Fibroblast of pulmonary artery (primary cell): ENCODE results near the gene COA8.

Experiments
- DNase-seq: peaks from one replicate; pipeline ENCODE4 v3.0.0-alpha.2; 2010; ENCODE audit warnings: low read depth
- H3K4me3 ChIP-seq: replicated peaks from 2 replicates; pipeline ENCODE4 v1.5.1; 2011; ENCODE audit warnings: low read depth, mild to moderate bottlenecking, control low read depth, low read length, moderate library complexity
- TF ChIP-seq, protein P1 (sequence below): IDR thresholded peaks from 2 replicates; pipeline ENCODE4 v1.5.1; 2011; ENCODE audit warnings: mild to moderate bottlenecking, control low read depth, low read length, inconsistent platforms; ENCODE audit errors: missing control alignments

Gene COA8

DNA sequence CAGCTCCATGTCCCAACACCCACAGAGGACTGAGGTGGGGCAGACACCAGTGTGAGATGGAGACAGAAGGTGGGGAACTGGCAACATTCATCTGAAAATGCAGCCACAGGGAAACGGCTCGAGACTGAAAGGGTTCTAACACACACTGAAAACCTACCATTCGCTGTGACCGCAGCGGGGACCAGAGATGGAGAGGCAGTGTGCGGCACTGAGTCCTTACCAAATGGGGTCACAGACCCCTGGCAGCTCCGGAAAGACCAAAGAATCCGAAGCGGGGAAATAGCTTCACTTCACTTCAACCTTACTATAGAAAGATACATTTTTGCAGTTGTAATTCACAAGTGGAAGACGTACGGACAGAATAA is 9.9 kb upstream of the COA8 start:
- TF ChIP-seq, protein P1, sequence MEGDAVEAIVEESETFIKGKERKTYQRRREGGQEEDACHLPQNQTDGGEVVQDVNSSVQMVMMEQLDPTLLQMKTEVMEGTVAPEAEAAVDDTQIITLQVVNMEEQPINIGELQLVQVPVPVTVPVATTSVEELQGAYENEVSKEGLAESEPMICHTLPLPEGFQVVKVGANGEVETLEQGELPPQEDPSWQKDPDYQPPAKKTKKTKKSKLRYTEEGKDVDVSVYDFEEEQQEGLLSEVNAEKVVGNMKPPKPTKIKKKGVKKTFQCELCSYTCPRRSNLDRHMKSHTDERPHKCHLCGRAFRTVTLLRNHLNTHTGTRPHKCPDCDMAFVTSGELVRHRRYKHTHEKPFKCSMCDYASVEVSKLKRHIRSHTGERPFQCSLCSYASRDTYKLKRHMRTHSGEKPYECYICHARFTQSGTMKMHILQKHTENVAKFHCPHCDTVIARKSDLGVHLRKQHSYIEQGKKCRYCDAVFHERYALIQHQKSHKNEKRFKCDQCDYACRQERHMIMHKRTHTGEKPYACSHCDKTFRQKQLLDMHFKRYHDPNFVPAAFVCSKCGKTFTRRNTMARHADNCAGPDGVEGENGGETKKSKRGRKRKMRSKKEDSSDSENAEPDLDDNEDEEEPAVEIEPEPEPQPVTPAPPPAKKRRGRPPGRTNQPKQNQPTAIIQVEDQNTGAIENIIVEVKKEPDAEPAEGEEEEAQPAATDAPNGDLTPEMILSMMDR, result no peak
- no peak for DNase-seq
- H3K4me3 ChIP-seq, result no peak overlapping the region

DNA sequence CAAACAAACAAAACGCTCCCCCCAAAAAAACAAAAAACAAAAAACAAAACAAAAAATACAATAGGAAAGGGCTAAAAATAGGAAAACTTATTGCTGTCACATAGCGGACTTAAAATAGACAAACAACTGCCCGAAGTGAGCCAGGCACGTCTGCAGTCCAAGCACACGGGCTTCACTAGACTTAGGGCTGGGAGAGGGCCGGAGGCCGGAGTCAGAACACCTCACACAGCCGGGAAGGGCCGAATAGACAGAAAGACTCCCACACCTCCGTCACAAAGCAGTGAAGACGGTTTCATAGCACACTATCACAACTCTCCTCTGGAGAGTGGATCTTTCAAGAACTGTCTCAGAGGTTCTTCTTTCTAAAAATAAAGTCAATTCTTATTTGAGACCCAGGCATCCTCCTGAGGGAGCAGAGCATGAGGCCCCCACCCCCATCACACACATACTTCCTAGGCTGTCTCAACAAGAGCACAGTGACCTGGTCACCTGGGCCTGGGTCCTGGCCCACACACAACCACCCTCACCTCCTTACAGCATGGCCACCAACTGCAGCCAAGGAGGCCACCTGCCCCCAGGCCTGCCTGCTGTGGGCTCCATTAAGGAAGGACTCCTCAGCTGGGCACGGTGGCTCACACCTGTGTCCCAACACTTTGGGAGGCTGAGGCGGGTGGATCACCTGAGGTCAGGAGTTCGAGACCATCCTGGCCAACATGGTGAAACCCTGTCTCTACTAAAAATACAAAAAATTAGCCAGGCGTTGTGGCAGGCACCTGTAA is 7.0 kb upstream of the COA8 start:
- TF ChIP-seq, protein P1, result no peak
- no peak overlapping the region for H3K4me3 ChIP-seq
- DNase-seq, result no peak

DNA sequence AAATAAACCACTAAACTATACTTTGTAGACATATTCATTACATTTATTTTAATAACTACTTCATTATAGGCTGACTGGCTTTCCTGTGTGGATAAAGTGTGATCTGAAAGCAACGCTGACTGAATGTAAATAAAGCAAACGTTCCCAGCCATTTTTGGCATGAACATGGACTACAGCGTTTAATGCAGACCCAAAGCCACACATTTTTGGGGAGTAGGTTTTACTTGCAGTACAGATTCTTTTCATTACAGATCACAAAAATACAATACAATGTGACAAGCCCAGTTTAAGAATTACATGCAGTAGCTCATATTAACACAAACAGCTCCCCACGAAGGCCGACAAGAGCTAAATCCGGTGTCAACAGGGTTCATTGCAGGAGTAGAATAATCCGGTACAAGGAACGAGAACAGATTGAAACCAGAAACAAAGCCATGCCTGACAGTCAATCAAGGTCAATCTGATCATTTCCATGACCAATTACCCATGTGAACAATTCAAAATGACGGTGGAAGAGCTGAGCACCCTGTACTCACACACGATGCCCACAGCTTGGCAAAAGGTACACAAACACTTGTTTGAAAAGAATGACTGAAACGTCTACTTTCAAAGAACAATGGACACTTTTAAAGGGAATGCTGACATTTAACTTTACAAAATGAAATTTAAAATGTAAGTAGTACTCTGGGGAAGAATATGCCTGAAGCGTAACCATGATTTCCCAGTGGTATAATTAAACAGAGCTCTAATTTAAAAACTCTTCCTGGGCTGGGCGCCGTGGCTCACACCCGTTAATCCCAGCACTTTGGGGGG is 5.6 kb upstream of the COA8 start:
- DNase-seq, result no peak
- no peak overlapping the region for H3K4me3 ChIP-seq

DNA sequence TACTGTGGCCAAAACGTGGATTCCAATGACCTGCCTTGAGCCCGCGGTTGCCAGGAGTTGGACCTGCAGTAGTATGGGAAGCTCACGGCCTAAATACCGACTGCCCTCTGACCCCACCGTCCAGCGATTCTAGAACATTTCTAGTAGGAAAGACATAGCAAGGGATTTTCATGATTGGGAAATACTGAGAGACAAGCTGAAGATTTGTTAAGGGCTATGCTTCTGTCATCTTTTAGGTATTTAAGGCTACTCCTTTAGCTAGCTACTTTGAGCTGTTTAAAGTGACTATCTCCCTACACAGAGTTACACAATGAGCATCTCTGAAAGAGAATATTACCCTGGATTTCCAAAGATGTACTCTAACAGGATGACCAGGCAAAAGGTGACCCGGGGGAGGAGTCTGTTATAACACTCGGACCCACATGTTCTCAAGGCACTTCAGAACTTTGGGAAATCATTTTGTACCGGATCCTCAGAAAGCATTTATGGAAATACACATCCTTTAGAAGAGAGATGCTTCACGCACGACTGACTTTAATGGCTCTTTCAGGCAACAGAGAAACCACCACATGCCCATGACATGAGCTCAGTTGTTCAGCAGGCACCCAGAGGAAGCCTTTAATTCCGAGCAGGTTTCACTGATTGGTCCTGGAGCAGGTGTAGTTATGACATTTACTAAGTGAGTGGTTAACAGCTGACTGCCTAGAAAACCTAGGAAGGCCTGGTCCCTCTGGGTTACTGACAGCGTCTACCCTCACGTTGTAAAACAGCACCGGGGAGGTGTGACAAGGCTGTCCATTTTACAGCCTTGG is 4.5 kb upstream of the COA8 start:
- TF ChIP-seq, protein P1, result no peak
- peak; percentile 57 for DNase-seq
- no peak overlapping the region for H3K4me3 ChIP-seq

More for the DNA sequence above, 5.6 kb upstream of the COA8 start:
- TF ChIP-seq, protein P1, result no peak

DNA sequence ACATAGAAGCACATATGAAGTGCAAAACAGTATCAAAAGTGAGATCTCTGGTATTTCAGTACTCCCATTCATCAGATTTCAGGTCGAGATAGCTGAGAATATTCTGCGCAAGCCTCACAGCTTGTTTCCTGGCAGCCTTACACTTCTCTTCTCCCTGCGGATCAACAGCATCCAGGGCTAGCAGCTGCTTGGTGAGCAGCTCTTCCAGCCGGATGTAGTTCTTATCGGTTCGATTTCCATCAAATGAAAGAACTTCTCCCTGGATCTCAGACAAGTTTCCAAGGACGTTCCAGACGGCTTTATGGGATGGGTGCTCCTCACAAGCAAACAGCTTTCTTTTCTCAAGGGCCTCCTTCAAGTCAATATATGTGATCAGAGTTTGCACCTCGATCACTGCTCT is 3.0 kb upstream of the COA8 start:
- DNase-seq, result no peak
- TF ChIP-seq, protein P1, result no peak
- no peak overlapping the region for H3K4me3 ChIP-seq

GRCh38 chr14:103560691-103561090 is 2.1 kb upstream of the COA8 start:
- no peak for DNase-seq
- peak overlapping the region; percentile 91 for H3K4me3 ChIP-seq
- TF ChIP-seq, protein P1, result no peak
